Measurements from ENCODE around the gene COX10. TPM values are rescaled to one million over a fixed set of nuclear protein-coding genes. Genes with fewer than 3 reads are reported as not detected.

Gene COX10
- polyA plus RNA-seq, 1 donor (not counting 4 experiments of a cell fraction or from before 2014, with no cell fraction given) = 14.3 TPM

DNA sequence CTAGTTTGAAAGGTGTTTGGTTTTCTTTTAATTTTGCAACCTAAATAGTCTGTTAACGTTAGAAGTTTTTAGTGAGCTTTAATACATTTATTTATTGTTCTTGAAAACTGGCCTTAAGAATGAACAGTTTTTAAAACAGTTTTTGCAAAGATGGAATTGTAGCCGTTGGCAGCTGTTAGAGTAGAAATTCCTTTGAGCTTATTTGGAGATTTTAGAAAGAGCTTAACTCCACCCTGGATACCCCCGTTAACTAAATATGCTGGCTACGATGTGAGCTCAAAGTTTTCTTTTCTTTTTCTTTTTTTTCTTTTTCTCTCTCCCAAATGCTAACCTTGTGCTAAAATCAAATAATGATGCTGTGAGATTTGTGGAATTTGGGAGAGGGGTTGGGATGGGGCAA lies 75.2 kb downstream of the COX10 start:
- H3K4me2 ChIP-seq (ENCODE audit: control insufficient read depth, extremely low read depth, insufficient read depth, low read depth, low read length) = no peak overlapping the region
- no peak for FAIRE-seq

GRCh38 chr17:14149751-14150150 lies 80.4 kb downstream of the COX10 start:
- no peak for FAIRE-seq
- Histone ChIP-seq H3K4me2 (ENCODE audit: control insufficient read depth, extremely low read depth, insufficient read depth, low read depth, low read length) (no peak overlapping the region), H3K4me3 (ENCODE audit: control insufficient read depth in 2 of 3, extremely low read depth in 1 of 3, insufficient read depth in 2 of 3, low read depth in 1 of 3, low read length in 3 of 3) (no peak overlapping the region), H3K27me3 (ENCODE audit: control insufficient read depth, extremely low read depth, insufficient read depth, low read length) (no peaks in the 10 kb centered on the region), H3K9me1 (ENCODE audit: control insufficient read depth, extremely low read depth, insufficient read depth, low read length) (no peaks in the 10 kb centered on the region), H2AFZ (ENCODE audit: control insufficient read depth, low read length) (no peak overlapping the region), H3K9ac (ENCODE audit: control insufficient read depth, extremely low read depth, insufficient read depth, low read length) (no peak overlapping the region), H3K79me2 (ENCODE audit: control insufficient read depth, insufficient read depth, low read length) (no peaks in the 10 kb centered on the region), H3K9me3 (ENCODE audit: control insufficient read depth, low read depth, low read length) (no peaks in the 10 kb centered on the region), H3K27ac (ENCODE audit: control insufficient read depth, insufficient read depth, low read length) (no peak overlapping the region), H3K36me3 (ENCODE audit: control insufficient read depth in 2 of 2, extremely low read depth in 1 of 2, insufficient read depth in 2 of 2, low read length in 2 of 2) (no peaks in the 10 kb centered on the region), H4K20me1 (ENCODE audit: control insufficient read depth, extremely low read depth, insufficient read depth, low read length) (no peaks in the 10 kb centered on the region), H3K4me1 (ENCODE audit: control insufficient read depth, extremely low read depth, insufficient read depth, low read length) (no peaks in the 10 kb centered on the region)
- DNase-seq (ENCODE audit: low read depth, low spot score) = no peak
- dilution Hi-C loops (cut with MboI; ENCODE audit: extremely low pct_ligation_motif_present, low sequenced_read_pairs) = no loop called here
- no peak for TF ChIP-seq EZH2 (IDR thresholded peaks at IDR 0.05; ENCODE audit: low read length)
- TF ChIP-seq, protein P1, sequence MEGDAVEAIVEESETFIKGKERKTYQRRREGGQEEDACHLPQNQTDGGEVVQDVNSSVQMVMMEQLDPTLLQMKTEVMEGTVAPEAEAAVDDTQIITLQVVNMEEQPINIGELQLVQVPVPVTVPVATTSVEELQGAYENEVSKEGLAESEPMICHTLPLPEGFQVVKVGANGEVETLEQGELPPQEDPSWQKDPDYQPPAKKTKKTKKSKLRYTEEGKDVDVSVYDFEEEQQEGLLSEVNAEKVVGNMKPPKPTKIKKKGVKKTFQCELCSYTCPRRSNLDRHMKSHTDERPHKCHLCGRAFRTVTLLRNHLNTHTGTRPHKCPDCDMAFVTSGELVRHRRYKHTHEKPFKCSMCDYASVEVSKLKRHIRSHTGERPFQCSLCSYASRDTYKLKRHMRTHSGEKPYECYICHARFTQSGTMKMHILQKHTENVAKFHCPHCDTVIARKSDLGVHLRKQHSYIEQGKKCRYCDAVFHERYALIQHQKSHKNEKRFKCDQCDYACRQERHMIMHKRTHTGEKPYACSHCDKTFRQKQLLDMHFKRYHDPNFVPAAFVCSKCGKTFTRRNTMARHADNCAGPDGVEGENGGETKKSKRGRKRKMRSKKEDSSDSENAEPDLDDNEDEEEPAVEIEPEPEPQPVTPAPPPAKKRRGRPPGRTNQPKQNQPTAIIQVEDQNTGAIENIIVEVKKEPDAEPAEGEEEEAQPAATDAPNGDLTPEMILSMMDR (optimal IDR thresholded peaks at IDR 0.05 in 1 of 3, IDR thresholded peaks at IDR 0.05 in 1 of 3, conservative IDR thresholded peaks at IDR 0.05 in 1 of 3; ENCODE audit: extremely low read depth in 1 of 3, insufficient read depth in 2 of 3, low read length in 3 of 3) = no peak

More for the DNA sequence above, 75.2 kb downstream of the COX10 start:
- Histone ChIP-seq H3K27me3 (ENCODE audit: control insufficient read depth, extremely low read depth, insufficient read depth, low read length) (no peaks in the 10 kb centered on the region), H3K36me3 (ENCODE audit: control insufficient read depth in 2 of 2, extremely low read depth in 1 of 2, insufficient read depth in 2 of 2, low read length in 2 of 2) (no peaks in the 10 kb centered on the region), H3K4me1 (ENCODE audit: control insufficient read depth, extremely low read depth, insufficient read depth, low read length) (no peaks in the 10 kb centered on the region), H3K9ac (ENCODE audit: control insufficient read depth, extremely low read depth, insufficient read depth, low read length) (no peak overlapping the region), H3K27ac (ENCODE audit: control insufficient read depth, insufficient read depth, low read length) (no peak overlapping the region), H3K4me3 (ENCODE audit: control insufficient read depth in 2 of 3, extremely low read depth in 1 of 3, insufficient read depth in 2 of 3, low read depth in 1 of 3, low read length in 3 of 3) (no peak overlapping the region), H3K79me2 (ENCODE audit: control insufficient read depth, insufficient read depth, low read length) (no peaks in the 10 kb centered on the region), H4K20me1 (ENCODE audit: control insufficient read depth, extremely low read depth, insufficient read depth, low read length) (no peaks in the 10 kb centered on the region), H3K9me1 (ENCODE audit: control insufficient read depth, extremely low read depth, insufficient read depth, low read length) (no peaks in the 10 kb centered on the region), H3K9me3 (ENCODE audit: control insufficient read depth, low read depth, low read length) (no peaks in the 10 kb centered on the region), H2AFZ (ENCODE audit: control insufficient read depth, low read length) (no peak overlapping the region)
- dilution Hi-C loops (cut with MboI; ENCODE audit: extremely low pct_ligation_motif_present, low sequenced_read_pairs) = no loop called here
- no peak for TF ChIP-seq EZH2 (IDR thresholded peaks at IDR 0.05; ENCODE audit: low read length)
- TF ChIP-seq, protein P1 (optimal IDR thresholded peaks at IDR 0.05 in 1 of 3, IDR thresholded peaks at IDR 0.05 in 1 of 3, conservative IDR thresholded peaks at IDR 0.05 in 1 of 3; ENCODE audit: extremely low read depth in 1 of 3, insufficient read depth in 2 of 3, low read length in 3 of 3) = no peak
- DNase-seq (ENCODE audit: low read depth, low spot score) = no peak

All from keratinocyte (primary cell).